Right lung (tissue), 5 donors: ENCODE data around the gene P3H2. TPM values are rescaled to one million over a fixed set of nuclear protein-coding genes. Genes with fewer than 3 reads are reported as not detected.
"Not testable (repeated sequence)": the region's sequence is repeated elsewhere in the genome, so short reads cannot be mapped to it uniquely, and the experiment has no call there.

Experiments
- DNase-seq, 2 donors: peaks; one replicate each; pipeline ENCODE4 v3.0.0-alpha.2; 2013
- polyA plus RNA-seq, 5 donors: library from polyadenylated mRNA; unstranded; fragments of 120-200 nt; gene quantifications; one replicate each; pipeline versions ENCODE4 v1.2.1 to v1.2.3, GENCODE V29; 2013; ENCODE audit warnings: inconsistent platforms in 1 of 5, low replicate concordance in 1 of 5; ENCODE audit not compliant: insufficient read length in 5 of 5, insufficient read depth in 1 of 5

Gene P3H2
- polyA plus RNA-seq, 5 donors, result 31.0 to 44.1 (median 37.7) TPM

GRCh38 chr3:190092250-190092649, 28.4 kb downstream of the P3H2 start:
- peak; percentile 54 to 61 for DNase-seq

GRCh38 chr3:190089711-190090110, 31.0 kb downstream of the P3H2 start:
- DNase-seq, result no peak

- no peak for DNase-seq
Observed at GRCh38 chr3:190088890-190089289, 31.8 kb downstream of the P3H2 start.

- no peak for DNase-seq
Observed at GRCh38 chr3:190086191-190086590, 34.5 kb downstream of the P3H2 start.

GRCh38 chr3:190084983-190085382, 35.7 kb downstream of the P3H2 start:
- no peak for DNase-seq

- no peak for DNase-seq
Observed at GRCh38 chr3:190083635-190084034, 37.1 kb downstream of the P3H2 start.

GRCh38 chr3:190081389-190081788, 39.3 kb downstream of the P3H2 start:
- DNase-seq, result no peak

- not testable (repeated sequence) for DNase-seq
Observed at GRCh38 chr3:190079173-190079572, 41.5 kb downstream of the P3H2 start.

GRCh38 chr3:190077395-190078045, 43.2 kb downstream of the P3H2 start:
- no peak for DNase-seq

GRCh38 chr3:190076601-190077394, 43.9 kb downstream of the P3H2 start:
- no peak for DNase-seq

GRCh38 chr3:190076136-190076535, 44.6 kb downstream of the P3H2 start:
- peak in 1 of 2 donors; percentile 21 for DNase-seq

- no peak for DNase-seq
Observed at GRCh38 chr3:190074817-190075216, 45.9 kb downstream of the P3H2 start.

- DNase-seq, result no peak
Observed at GRCh38 chr3:190073264-190074008, 47.3 kb downstream of the P3H2 start.

GRCh38 chr3:190072856-190073255, 47.8 kb downstream of the P3H2 start:
- DNase-seq, result no peak

- not testable (repeated sequence) for DNase-seq
Observed at GRCh38 chr3:190071921-190072320, 48.8 kb downstream of the P3H2 start.

GRCh38 chr3:190070622-190071347, 49.9 kb downstream of the P3H2 start:
- DNase-seq, result no peak

- DNase-seq, result no peak
Observed at GRCh38 chr3:190065204-190065603, 55.5 kb downstream of the P3H2 start.

GRCh38 chr3:190064659-190065058, 56.0 kb downstream of the P3H2 start:
- DNase-seq, result no peak

GRCh38 chr3:190064112-190064511, 56.6 kb downstream of the P3H2 start:
- DNase-seq, result no peak

- DNase-seq, result no peak
Observed at GRCh38 chr3:190063490-190063889, 57.2 kb downstream of the P3H2 start.

- no peak for DNase-seq
Observed at GRCh38 chr3:190060192-190060775, 60.4 kb downstream of the P3H2 start.

- no peak for DNase-seq
Observed at GRCh38 chr3:190059242-190059590, 61.5 kb downstream of the P3H2 start.
